NCI-H2029 (cell line): ENCODE measurements around the gene BABAM2.
"Not testable (repeated sequence)": the region's sequence is repeated elsewhere in the genome, so short reads cannot be mapped to it uniquely, and the experiment has no call there.

Source experiments
- DNase-seq: peaks from one replicate; lab custom pipeline; 2025; lab: John Stamatoyannopoulos, UW

BABAM2 gene

GRCh38 chr2:28361991-28362710 is 471.6 kb downstream of the BABAM2 start:
- DNase-seq, result no peak

- DNase-seq, result no peak
Observed at GRCh38 chr2:28362991-28363521, 472.5 kb downstream of the BABAM2 start.

- no peak for DNase-seq
Observed at GRCh38 chr2:28363686-28364280, 473.3 kb downstream of the BABAM2 start.

- DNase-seq, result no peak
Observed at GRCh38 chr2:28364610-28365009, 474.1 kb downstream of the BABAM2 start.

GRCh38 chr2:28365158-28365557 is 474.6 kb downstream of the BABAM2 start:
- DNase-seq, result no peak

GRCh38 chr2:28366149-28366495 is 475.6 kb downstream of the BABAM2 start:
- DNase-seq, result no peak

GRCh38 chr2:28366496-28367282 is 476.2 kb downstream of the BABAM2 start:
- no peak for DNase-seq

GRCh38 chr2:28367667-28368356 is 477.3 kb downstream of the BABAM2 start:
- no peak for DNase-seq

GRCh38 chr2:28368357-28368798 is 477.8 kb downstream of the BABAM2 start:
- DNase-seq, result no peak

- no peak for DNase-seq
Observed at GRCh38 chr2:28369358-28369757, 478.8 kb downstream of the BABAM2 start.

- no peak for DNase-seq
Observed at GRCh38 chr2:28370354-28370753, 479.8 kb downstream of the BABAM2 start.

- not testable (repeated sequence) for DNase-seq
Observed at GRCh38 chr2:28371728-28372127, 481.2 kb downstream of the BABAM2 start.

- DNase-seq, result no peak
Observed at GRCh38 chr2:28373854-28374253, 483.3 kb downstream of the BABAM2 start.

- no peak for DNase-seq
Observed at GRCh38 chr2:28374331-28374730, 483.8 kb downstream of the BABAM2 start.

- no peak for DNase-seq
Observed at GRCh38 chr2:28375236-28375635, 484.7 kb downstream of the BABAM2 start.

- DNase-seq, result no peak
Observed at GRCh38 chr2:28375742-28376631, 485.5 kb downstream of the BABAM2 start.

GRCh38 chr2:28377195-28377816 is 486.8 kb downstream of the BABAM2 start:
- DNase-seq, result no peak

GRCh38 chr2:28377984-28378678 is 487.6 kb downstream of the BABAM2 start:
- no peak for DNase-seq

- no peak for DNase-seq
Observed at GRCh38 chr2:28378679-28379584, 488.4 kb downstream of the BABAM2 start.
